ENCODE results near the gene RNF19B. TPM values are rescaled to one million over a fixed set of nuclear protein-coding genes. Genes with fewer than 3 reads are reported as not detected.

The RNF19B gene
- total and polyA plus RNA-seq, 10 of the 15 experiments (the other 5 are each of a cell fraction or from before 2014, with no cell fraction given): 2.8 to 32.6 (median 16.6) TPM

DNA sequence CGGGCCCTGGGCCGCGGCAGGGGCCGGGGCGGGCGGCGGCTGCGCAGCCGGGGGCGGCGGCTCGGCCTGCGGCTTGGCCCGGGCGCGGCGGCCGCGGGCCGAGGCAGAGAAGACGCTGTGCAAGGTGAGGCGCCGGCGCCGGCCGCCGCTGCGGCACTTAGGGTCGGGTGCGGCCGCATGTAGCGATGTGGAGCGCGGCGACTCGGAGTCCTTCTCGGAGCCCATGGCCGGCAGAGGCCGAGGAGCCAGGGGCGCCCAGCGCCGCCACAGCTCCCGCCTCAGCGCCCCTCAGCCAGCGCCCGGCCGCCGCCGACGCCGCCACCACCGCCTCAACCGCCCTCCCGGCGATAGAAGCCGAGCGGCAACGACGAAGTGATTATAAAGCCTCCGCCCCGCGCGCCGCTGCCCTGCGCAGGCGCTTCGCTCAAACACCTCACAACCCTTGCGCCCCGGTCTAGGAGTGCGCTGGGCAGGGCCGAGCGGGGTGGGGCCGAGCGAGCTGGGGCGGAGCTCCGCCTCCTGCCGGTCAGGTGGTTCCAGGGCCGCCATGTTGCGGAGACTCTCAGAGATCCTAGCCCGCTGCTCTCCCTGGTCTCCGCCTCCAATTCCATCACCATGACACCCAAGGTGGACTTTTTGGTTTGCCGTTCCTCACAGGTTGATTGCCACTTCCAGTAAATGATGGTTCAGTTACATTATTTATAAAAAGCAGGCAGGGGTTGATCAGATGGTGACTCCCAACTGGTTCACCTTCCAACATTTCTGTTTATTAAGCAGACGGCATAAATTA is at the start of gene RNF19B (continued):
- no peak for TF ChIP-seq E4F1 (IDR thresholded peaks at IDR 0.05; ENCODE audit: borderline replicate concordance, partially characterized antibody)
- no peak for TF ChIP-seq IRF4 (IDR thresholded peaks at IDR 0.05; ENCODE audit: low read depth, low read length)
- peak; percentile 33 for TF ChIP-seq RELA (IDR thresholded peaks at IDR 0.05; ENCODE audit: borderline replicate concordance, partially characterized antibody)
- TF ChIP-seq BACH1 (IDR thresholded peaks at IDR 0.05; ENCODE audit: borderline replicate concordance): peak; percentile 97
- TF ChIP-seq NR2C2 (IDR thresholded peaks at IDR 0.05; ENCODE audit: borderline replicate concordance, control insufficient read depth, insufficient read length, low read depth): no peak
- TF ChIP-seq HCFC1 (IDR thresholded peaks at IDR 0.05; ENCODE audit: low read length): no peak; the same call in 1 of the 2 replicates
- peak; percentile 62 for TF ChIP-seq NR2F1 (conservative IDR thresholded peaks at IDR 0.05)
- TF ChIP-seq, protein P1, sequence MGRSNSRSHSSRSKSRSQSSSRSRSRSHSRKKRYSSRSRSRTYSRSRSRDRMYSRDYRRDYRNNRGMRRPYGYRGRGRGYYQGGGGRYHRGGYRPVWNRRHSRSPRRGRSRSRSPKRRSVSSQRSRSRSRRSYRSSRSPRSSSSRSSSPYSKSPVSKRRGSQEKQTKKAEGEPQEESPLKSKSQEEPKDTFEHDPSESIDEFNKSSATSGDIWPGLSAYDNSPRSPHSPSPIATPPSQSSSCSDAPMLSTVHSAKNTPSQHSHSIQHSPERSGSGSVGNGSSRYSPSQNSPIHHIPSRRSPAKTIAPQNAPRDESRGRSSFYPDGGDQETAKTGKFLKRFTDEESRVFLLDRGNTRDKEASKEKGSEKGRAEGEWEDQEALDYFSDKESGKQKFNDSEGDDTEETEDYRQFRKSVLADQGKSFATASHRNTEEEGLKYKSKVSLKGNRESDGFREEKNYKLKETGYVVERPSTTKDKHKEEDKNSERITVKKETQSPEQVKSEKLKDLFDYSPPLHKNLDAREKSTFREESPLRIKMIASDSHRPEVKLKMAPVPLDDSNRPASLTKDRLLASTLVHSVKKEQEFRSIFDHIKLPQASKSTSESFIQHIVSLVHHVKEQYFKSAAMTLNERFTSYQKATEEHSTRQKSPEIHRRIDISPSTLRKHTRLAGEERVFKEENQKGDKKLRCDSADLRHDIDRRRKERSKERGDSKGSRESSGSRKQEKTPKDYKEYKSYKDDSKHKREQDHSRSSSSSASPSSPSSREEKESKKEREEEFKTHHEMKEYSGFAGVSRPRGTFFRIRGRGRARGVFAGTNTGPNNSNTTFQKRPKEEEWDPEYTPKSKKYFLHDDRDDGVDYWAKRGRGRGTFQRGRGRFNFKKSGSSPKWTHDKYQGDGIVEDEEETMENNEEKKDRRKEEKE (IDR thresholded peaks at IDR 0.05): no peak
- peak; percentile 99 for TF ChIP-seq POLR2AphosphoS5 (IDR thresholded peaks at IDR 0.05; ENCODE audit: low read length)
- 0 out of 2 replicates have a peak, but pooled peaks have one; percentile 27 for TF ChIP-seq RCOR1 (conservative IDR thresholded peaks at IDR 0.05; ENCODE audit: low read depth, low read length)
- no peak for TF ChIP-seq SRF (IDR thresholded peaks at IDR 0.05; ENCODE audit: low read depth in 2 of 2, low read length in 2 of 2)
- peak in 1 of 2 experiments; percentile 18; a peak in 1 of 3 replicates for TF ChIP-seq EGR1 (IDR thresholded peaks at IDR 0.05; ENCODE audit: borderline replicate concordance in 1 of 2, low read depth in 2 of 2, low read length in 2 of 2)
- no peak for TF ChIP-seq FOXM1 (IDR thresholded peaks at IDR 0.05; ENCODE audit: low read depth, low read length)
- no peak for TF ChIP-seq NFIC (IDR thresholded peaks at IDR 0.05; ENCODE audit: low read depth, low read length)
- TF ChIP-seq YBX1 (IDR thresholded peaks at IDR 0.05): no peak
- TF ChIP-seq, protein P2, sequence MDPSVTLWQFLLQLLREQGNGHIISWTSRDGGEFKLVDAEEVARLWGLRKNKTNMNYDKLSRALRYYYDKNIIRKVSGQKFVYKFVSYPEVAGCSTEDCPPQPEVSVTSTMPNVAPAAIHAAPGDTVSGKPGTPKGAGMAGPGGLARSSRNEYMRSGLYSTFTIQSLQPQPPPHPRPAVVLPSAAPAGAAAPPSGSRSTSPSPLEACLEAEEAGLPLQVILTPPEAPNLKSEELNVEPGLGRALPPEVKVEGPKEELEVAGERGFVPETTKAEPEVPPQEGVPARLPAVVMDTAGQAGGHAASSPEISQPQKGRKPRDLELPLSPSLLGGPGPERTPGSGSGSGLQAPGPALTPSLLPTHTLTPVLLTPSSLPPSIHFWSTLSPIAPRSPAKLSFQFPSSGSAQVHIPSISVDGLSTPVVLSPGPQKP (IDR thresholded peaks at IDR 0.05; ENCODE audit: low read depth, low read length): no peak
- peak; percentile 67; the same call in 1 of the 2 replicates for TF ChIP-seq TCF3 (IDR thresholded peaks at IDR 0.05; ENCODE audit: borderline replicate concordance, insufficient read depth, low read depth, low read length)
- no peak for TF ChIP-seq NFYA (IDR thresholded peaks at IDR 0.05; ENCODE audit: borderline replicate concordance, low read depth, low read length)
- peak; percentile 38; the same call in 1 of the 2 replicates for TF ChIP-seq ASH2L (IDR thresholded peaks at IDR 0.05; ENCODE audit: borderline replicate concordance, low read depth)
- TF ChIP-seq BRCA1 (IDR thresholded peaks at IDR 0.05; ENCODE audit: low read depth, low read length): no peak
- TF ChIP-seq GATAD2B (conservative IDR thresholded peaks at IDR 0.05; ENCODE audit: low read depth): peak; percentile 60
- TF ChIP-seq, protein P3, sequence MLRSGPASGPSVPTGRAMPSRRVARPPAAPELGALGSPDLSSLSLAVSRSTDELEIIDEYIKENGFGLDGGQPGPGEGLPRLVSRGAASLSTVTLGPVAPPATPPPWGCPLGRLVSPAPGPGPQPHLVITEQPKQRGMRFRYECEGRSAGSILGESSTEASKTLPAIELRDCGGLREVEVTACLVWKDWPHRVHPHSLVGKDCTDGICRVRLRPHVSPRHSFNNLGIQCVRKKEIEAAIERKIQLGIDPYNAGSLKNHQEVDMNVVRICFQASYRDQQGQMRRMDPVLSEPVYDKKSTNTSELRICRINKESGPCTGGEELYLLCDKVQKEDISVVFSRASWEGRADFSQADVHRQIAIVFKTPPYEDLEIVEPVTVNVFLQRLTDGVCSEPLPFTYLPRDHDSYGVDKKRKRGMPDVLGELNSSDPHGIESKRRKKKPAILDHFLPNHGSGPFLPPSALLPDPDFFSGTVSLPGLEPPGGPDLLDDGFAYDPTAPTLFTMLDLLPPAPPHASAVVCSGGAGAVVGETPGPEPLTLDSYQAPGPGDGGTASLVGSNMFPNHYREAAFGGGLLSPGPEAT (IDR thresholded peaks at IDR 0.05; ENCODE audit: low read depth): peak; percentile 48; the same call in 1 of the 2 replicates
